GM12892 (cell line): ENCODE results near the gene CLCF1.

Experiments
- POLR2A ChIP-seq: IDR thresholded peaks from 2 replicates; pipeline ENCODE4 v1.6.1; 2011; ENCODE audit warnings: low read depth, low read length, control low read depth
- POLR2AphosphoS5 ChIP-seq: IDR thresholded peaks from 2 replicates; pipeline ENCODE4 v1.6.1; 2011; ENCODE audit warnings: low read depth, low read length, control low read depth
- TAF1 ChIP-seq: IDR thresholded peaks from 2 replicates; pipeline ENCODE4 v1.6.1; 2011; ENCODE audit warnings: low read depth, mild to moderate bottlenecking, control low read depth, low read length, borderline replicate concordance

DNA sequence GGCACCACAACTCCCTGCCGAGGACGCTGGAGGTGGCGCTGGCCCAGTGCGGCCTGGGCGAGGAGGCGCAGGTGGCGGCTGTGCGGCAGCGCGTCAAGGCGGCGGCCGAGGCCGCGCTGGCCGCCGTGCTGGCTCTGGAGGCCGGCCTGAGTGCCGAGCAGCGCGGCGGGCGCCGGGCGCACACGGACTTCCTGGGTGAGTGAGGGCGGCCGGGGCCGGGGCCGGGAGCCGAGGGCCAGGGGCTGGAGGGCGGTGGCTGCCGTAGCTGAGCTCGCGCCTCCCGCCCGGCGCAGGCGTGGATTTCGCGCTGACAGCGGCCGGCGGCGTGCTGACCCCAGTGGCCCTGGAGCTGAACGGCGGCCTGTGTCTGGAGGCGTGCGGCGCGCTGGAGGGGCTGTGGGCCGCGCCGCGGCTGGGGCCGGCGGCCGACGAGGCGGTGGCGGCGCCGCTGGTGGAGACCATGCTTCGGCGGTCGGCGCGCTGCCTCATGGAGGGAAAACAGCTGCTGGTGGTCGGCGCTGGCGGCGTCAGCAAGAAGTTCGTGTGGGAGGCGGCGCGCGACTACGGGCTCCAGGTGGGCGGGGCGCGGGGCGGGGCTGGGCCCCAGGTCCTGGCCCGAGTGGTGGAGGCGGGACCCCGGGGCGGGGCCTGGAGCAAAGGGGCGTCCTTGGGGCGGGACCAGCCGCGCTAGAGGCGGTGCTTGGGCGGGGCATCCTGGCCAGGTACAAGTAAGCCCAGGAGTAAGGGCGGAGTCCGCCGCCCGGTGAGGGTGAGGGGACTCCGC, 47.4 kb upstream of the CLCF1 start:
- no peak; the same call in 1 of the 2 replicates for TF ChIP-seq POLR2A
- no peak for TF ChIP-seq POLR2AphosphoS5
- TF ChIP-seq TAF1, result no peak
